HG02870 (cell line): ENCODE measurements around the gene BATF.

Experiments used
- ATAC-seq: cut with Tn5 transposase; IDR thresholded peaks from one replicate; pipeline ENCODE4 v1.9.1; 2021; ENCODE audit warnings: mild to moderate bottlenecking, moderate library complexity; ENCODE audit not compliant: unreplicated experiment

BATF gene

DNA sequence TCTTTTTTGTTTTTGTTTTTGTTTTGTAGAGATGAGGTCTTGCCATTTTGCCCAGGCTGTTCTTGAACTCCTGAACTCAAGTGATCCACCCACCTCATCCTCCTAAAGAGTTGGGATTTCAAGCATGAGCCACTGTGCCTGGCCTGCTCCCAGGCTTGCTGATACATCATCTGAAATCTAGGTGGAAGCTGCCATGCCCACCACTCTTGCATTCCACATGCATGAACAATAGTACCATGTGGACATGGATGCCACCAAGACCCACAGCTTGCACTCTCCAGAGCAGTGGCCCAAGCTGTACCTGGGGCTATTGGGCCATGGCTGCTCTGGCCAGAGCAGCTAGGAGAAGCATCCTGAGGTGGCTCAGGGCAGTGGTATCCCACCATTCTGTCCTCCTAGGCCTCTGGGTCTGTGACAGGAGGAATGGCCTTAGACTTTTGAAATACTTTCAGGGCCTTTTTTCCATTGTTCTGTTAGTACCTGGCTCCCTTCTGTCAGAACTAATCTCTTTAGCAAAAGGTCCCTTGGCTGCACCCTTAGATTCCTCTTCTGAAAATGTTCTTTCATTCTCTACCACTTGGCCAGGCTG, 69.8 kb downstream of the BATF start:
- ATAC-seq: no peak

DNA sequence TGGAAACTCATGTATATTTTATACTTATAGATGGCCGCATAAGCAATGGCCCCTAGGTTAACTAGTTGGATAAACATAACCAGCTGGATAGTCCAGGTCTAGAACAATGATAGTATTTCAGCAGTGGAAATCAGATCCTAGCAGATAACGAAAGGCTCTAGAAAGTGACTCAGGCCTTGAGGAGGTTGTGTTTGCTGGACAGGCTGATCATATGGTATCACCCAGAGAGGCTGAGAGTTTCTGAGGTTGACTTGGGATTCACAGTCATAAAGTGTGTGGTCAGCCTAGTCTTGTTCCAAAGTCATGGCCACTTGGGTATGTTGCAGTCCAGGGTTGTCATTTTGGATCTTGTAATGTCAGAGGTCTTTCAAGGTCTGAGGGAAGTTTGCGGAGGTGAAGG, 73.0 kb downstream of the BATF start:
- no peak for ATAC-seq
